Left lobe of liver (tissue), 2 donors: ENCODE data around the gene ABCC4. TPM values are rescaled to one million over a fixed set of nuclear protein-coding genes. Genes with fewer than 3 reads are reported as not detected.

Experiments
- ATAC-seq: fragments of 200-7000 bp; cut with Tn5 transposase; one replicate; pipeline ENCODE4 v1.9.1; 2020; ENCODE audit warnings: mild to moderate bottlenecking, moderate library complexity
- DNase-seq: peaks from one replicate; pipeline ENCODE4 v3.0.0-alpha.2; 2020; ENCODE audit warnings: low spot score
- total RNA-seq: library from RNA; stranded (reverse); gene quantifications from one replicate; pipeline ENCODE4 v1.2.1, GENCODE V29; 2021
- donor health status: DM: no; HTN: no; CAD: no; lungs with moderate emphysema.
- donor health status: DM: no; HTN: yes; CAD: no.

The ABCC4 gene
- total RNA-seq, 1 donor from 2014 or later: 1.7 TPM

- DNase-seq (no peak), ATAC-seq (no peak)
Measured at GRCh38 chr13:95075506-95075905, 225.7 kb downstream of the ABCC4 start.

- no peak for ATAC-seq
Measured at GRCh38 chr13:95074820-95075219, 226.4 kb downstream of the ABCC4 start.

GRCh38 chr13:95073747-95074311 is 227.4 kb downstream of the ABCC4 start:
- ATAC-seq (no peak), DNase-seq (no peak)

More at GRCh38 chr13:95074820-95075219, 226.4 kb downstream of the ABCC4 start:
- DNase-seq: no peak

- DNase-seq (no peak), ATAC-seq (no peak)
Measured at GRCh38 chr13:95067303-95067702, 233.9 kb downstream of the ABCC4 start.

- DNase-seq (no peak), ATAC-seq (no peak)
Measured at GRCh38 chr13:95060014-95060519, 241.2 kb downstream of the ABCC4 start.

GRCh38 chr13:95059306-95059705 is 241.9 kb downstream of the ABCC4 start:
- no peak for DNase-seq
- ATAC-seq: no peak

GRCh38 chr13:95058680-95059079 is 242.6 kb downstream of the ABCC4 start:
- DNase-seq (no peak), ATAC-seq (no peak)

GRCh38 chr13:95056266-95056665 is 245.0 kb downstream of the ABCC4 start:
- DNase-seq (no peak), ATAC-seq (no peak)

GRCh38 chr13:95050800-95051615 is 250.2 kb downstream of the ABCC4 start:
- ATAC-seq (no peak), DNase-seq (no peak)

- ATAC-seq (no peak), DNase-seq (no peak)
Measured at GRCh38 chr13:95049772-95050171, 251.5 kb downstream of the ABCC4 start.

- no peak for DNase-seq
- no peak for ATAC-seq
Measured at GRCh38 chr13:95044452-95045205, 256.6 kb downstream of the ABCC4 start.

- ATAC-seq (no peak), DNase-seq (no peak)
Measured at GRCh38 chr13:95039415-95039814, 261.8 kb downstream of the ABCC4 start.

- DNase-seq: no peak
- no peak for ATAC-seq
Measured at GRCh38 chr13:95038949-95039348, 262.3 kb downstream of the ABCC4 start.

- DNase-seq: no peak
- no peak for ATAC-seq
Measured at GRCh38 chr13:95035311-95036109, 265.7 kb downstream of the ABCC4 start.

- no peak for ATAC-seq
- DNase-seq: no peak
Measured at GRCh38 chr13:95033890-95034289, 267.4 kb downstream of the ABCC4 start.

- ATAC-seq: no peak
Measured at GRCh38 chr13:95032121-95032520, 269.1 kb downstream of the ABCC4 start.

GRCh38 chr13:95030821-95031343 is 270.4 kb downstream of the ABCC4 start:
- DNase-seq (no peak), ATAC-seq (no peak)

More at GRCh38 chr13:95032121-95032520, 269.1 kb downstream of the ABCC4 start:
- DNase-seq: no peak

GRCh38 chr13:95027638-95028037 is 273.6 kb downstream of the ABCC4 start:
- no peak for ATAC-seq
- no peak for DNase-seq

- ATAC-seq (no peak), DNase-seq (no peak)
Measured at GRCh38 chr13:95025116-95025515, 276.1 kb downstream of the ABCC4 start.

GRCh38 chr13:95023405-95023804 is 277.8 kb downstream of the ABCC4 start:
- ATAC-seq (no peak), DNase-seq (no peak)
